Liver (tissue), 3 donors: ENCODE results near the gene TBC1D10B.

Experiments used
- EGR1 ChIP-seq, 2 donors: IDR thresholded peaks; 2 replicates each; pipeline ENCODE4 v1.6.1; 2016 to 2018; ENCODE audit warnings: antibody characterized with exemption in 2 of 2, low read depth in 2 of 2
- FOXA1 ChIP-seq: IDR thresholded peaks from 2 replicates; pipeline ENCODE4 v1.6.1; 2016; ENCODE audit warnings: antibody characterized with exemption
- GABPA ChIP-seq, 2 donors: IDR thresholded peaks in 1 of 2; conservative IDR thresholded peaks in 1 of 2; 2 replicates each; pipeline ENCODE4 v1.6.1; 2016; ENCODE audit warnings: antibody characterized with exemption in 2 of 2, mild to moderate bottlenecking in 1 of 2, moderate library complexity in 1 of 2
- JUND ChIP-seq, 2 donors: IDR thresholded peaks; 2 replicates each; pipeline ENCODE4 v1.6.1; 2016; ENCODE audit warnings: antibody characterized with exemption in 2 of 2
- RAD21 ChIP-seq, 2 donors: IDR thresholded peaks; 2 replicates each; pipeline ENCODE4 v1.6.1; 2016; ENCODE audit warnings: antibody characterized with exemption in 2 of 2, mild to moderate bottlenecking in 2 of 2
- TAF1 ChIP-seq: conservative IDR thresholded peaks from 2 replicates; pipeline ENCODE4 v1.6.1; 2016; ENCODE audit warnings: antibody characterized with exemption, mild to moderate bottlenecking
- YY1 ChIP-seq: IDR thresholded peaks from 2 replicates; pipeline ENCODE4 v1.6.1; 2016; ENCODE audit warnings: antibody characterized with exemption, mild to moderate bottlenecking
- ZBTB33 ChIP-seq: IDR thresholded peaks from 2 replicates; pipeline ENCODE4 v1.6.1; 2016; ENCODE audit warnings: antibody characterized with exemption
- TF ChIP-seq, protein P1 (sequence below): fragments of 150-350 bp; IDR thresholded peaks from 2 replicates; pipeline ENCODE4 v1.5.1; 2017; ENCODE audit warnings: improper control_type of control experiment, low read depth, low read length; ENCODE audit not compliant: missing input control
- TF ChIP-seq, protein P2 (sequence below): IDR thresholded peaks from 2 replicates; pipeline ENCODE4 v1.6.1; 2016; ENCODE audit warnings: antibody characterized with exemption, mild to moderate bottlenecking
- TF ChIP-seq, protein P3 (sequence below): IDR thresholded peaks from 2 replicates; pipeline ENCODE4 v1.6.1; 2016; ENCODE audit warnings: antibody characterized with exemption
- donor health status: healthy.
- donor health status: healthy.

DNA sequence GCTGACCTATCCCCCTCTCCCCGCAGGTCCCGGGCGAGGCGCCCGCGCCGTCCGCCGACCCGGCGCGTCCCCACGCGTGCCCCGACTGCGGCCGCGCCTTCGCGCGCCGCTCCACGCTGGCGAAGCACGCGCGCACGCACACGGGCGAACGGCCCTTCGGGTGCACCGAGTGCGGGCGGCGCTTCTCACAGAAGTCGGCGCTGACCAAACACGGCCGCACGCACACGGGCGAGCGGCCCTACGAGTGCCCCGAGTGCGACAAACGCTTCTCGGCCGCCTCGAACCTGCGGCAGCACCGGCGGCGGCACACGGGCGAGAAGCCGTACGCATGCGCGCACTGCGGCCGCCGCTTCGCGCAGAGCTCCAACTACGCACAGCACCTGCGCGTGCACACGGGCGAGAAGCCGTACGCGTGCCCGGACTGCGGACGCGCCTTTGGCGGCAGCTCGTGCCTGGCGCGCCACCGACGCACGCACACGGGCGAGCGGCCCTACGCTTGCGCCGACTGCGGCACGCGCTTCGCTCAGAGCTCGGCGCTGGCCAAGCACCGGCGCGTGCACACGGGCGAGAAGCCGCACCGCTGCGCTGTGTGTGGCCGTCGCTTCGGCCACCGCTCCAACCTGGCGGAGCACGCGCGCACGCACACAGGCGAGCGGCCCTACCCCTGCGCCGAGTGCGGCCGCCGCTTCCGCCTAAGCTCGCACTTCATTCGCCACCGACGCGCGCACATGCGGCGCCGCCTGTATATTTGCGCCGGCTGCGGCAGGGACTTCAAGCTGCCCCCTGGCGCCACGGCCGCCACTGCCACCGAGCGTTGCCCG is 47.4 kb upstream of the TBC1D10B start:
- TF ChIP-seq, protein P1, sequence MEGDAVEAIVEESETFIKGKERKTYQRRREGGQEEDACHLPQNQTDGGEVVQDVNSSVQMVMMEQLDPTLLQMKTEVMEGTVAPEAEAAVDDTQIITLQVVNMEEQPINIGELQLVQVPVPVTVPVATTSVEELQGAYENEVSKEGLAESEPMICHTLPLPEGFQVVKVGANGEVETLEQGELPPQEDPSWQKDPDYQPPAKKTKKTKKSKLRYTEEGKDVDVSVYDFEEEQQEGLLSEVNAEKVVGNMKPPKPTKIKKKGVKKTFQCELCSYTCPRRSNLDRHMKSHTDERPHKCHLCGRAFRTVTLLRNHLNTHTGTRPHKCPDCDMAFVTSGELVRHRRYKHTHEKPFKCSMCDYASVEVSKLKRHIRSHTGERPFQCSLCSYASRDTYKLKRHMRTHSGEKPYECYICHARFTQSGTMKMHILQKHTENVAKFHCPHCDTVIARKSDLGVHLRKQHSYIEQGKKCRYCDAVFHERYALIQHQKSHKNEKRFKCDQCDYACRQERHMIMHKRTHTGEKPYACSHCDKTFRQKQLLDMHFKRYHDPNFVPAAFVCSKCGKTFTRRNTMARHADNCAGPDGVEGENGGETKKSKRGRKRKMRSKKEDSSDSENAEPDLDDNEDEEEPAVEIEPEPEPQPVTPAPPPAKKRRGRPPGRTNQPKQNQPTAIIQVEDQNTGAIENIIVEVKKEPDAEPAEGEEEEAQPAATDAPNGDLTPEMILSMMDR = peak; percentile 19
- TF ChIP-seq YY1 (no peak), FOXA1 (no peak), GABPA (IDR thresholded peaks at IDR 0.05 in 1 of 2, conservative IDR thresholded peaks at IDR 0.05 in 1 of 2) (peak in 1 of 2 donors; percentile 43), EGR1 (IDR thresholded peaks at IDR 0.05; ENCODE audit: low read depth in 2 of 2) (peak in 1 of 2 donors; percentile 51), JUND (IDR thresholded peaks at IDR 0.05) (no peak), TAF1 (no peak), RAD21 (IDR thresholded peaks at IDR 0.05) (peak in 1 of 2 donors; percentile 64), ZBTB33 (no peak)
- TF ChIP-seq, protein P2, sequence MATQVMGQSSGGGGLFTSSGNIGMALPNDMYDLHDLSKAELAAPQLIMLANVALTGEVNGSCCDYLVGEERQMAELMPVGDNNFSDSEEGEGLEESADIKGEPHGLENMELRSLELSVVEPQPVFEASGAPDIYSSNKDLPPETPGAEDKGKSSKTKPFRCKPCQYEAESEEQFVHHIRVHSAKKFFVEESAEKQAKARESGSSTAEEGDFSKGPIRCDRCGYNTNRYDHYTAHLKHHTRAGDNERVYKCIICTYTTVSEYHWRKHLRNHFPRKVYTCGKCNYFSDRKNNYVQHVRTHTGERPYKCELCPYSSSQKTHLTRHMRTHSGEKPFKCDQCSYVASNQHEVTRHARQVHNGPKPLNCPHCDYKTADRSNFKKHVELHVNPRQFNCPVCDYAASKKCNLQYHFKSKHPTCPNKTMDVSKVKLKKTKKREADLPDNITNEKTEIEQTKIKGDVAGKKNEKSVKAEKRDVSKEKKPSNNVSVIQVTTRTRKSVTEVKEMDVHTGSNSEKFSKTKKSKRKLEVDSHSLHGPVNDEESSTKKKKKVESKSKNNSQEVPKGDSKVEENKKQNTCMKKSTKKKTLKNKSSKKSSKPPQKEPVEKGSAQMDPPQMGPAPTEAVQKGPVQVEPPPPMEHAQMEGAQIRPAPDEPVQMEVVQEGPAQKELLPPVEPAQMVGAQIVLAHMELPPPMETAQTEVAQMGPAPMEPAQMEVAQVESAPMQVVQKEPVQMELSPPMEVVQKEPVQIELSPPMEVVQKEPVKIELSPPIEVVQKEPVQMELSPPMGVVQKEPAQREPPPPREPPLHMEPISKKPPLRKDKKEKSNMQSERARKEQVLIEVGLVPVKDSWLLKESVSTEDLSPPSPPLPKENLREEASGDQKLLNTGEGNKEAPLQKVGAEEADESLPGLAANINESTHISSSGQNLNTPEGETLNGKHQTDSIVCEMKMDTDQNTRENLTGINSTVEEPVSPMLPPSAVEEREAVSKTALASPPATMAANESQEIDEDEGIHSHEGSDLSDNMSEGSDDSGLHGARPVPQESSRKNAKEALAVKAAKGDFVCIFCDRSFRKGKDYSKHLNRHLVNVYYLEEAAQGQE = no peak
- TF ChIP-seq, protein P3, sequence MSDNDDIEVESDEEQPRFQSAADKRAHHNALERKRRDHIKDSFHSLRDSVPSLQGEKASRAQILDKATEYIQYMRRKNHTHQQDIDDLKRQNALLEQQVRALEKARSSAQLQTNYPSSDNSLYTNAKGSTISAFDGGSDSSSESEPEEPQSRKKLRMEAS = no peak
